ENCODE data around the gene TLE2.

DNA sequence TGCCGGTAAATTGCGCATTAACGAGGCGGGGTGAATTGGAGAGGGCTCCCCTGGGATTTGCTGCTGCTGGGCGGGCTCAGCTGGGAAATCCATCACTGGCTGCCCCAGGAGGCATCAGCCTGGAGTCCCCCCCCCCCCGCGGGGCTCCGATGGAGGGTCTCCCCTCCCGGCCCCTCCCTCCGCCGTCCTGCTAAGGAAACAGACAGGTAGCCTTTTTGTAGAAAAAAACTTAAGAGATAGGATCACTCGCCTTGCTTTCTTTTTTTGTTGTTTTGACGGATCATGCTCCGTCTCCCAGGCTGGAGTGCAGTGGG lies 44.9 kb downstream of the TLE2 start:
- TF ChIP-seq, protein P1, sequence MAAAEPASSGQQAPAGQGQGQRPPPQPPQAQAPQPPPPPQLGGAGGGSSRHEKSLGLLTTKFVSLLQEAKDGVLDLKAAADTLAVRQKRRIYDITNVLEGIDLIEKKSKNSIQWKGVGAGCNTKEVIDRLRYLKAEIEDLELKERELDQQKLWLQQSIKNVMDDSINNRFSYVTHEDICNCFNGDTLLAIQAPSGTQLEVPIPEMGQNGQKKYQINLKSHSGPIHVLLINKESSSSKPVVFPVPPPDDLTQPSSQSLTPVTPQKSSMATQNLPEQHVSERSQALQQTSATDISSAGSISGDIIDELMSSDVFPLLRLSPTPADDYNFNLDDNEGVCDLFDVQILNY (CRISPR knock-in tag; IDR thresholded peaks at IDR 0.05) = no peak
- no peak for TF ChIP-seq LARP7 (IDR thresholded peaks at IDR 0.05)
